K562 treated with DMSO at 1 percent for 48 hours (cell line): ENCODE data around the gene TAL2. TPM values are rescaled to one million over a fixed set of nuclear protein-coding genes. Genes with fewer than 3 reads are reported as not detected.

Experiments
- total RNA-seq: library from RNA; unstranded; fragments of 300-600 nt; gene quantifications from 2 replicates; pipeline ENCODE4 v1.2.3, GENCODE V29; 2022; ENCODE audit warnings: low replicate concordance; ENCODE audit errors: extremely low read depth

The TAL2 gene
- total RNA-seq: not detected in 2 replicates

GRCh38 chr9:105662184-105663104, at the start of gene TAL2:
Gene TAL2, plus strand, starts transcription at chr9:105662457. Its CDS starts 40 bp downstream, at chr9:105662497.

GRCh38 chr9:105694190-105694847, 32.1 kb downstream of the TAL2 start, which contains the start of gene TMEM38B:
Gene TMEM38B, plus strand, starts transcription at chr9:105694541. Its CDS starts 120 bp downstream, at chr9:105694661.

Other genes starting within 250 kb of the TAL2 start
- not detected in 2 replicates for gene FSD1L, start 214.4 kb upstream of the TAL2 start, total RNA-seq
- gene FKTN, start 104.3 kb upstream of the TAL2 start, total RNA-seq: not detected in 2 replicates
- not detected in 2 replicates for gene TMEM38B, start 32.1 kb downstream of the TAL2 start, total RNA-seq